Suprapubic skin (tissue), 3 donors: ENCODE measurements around the gene TNKS2.

Source experiments
- CTCF ChIP-seq, 2 donors: fragments of 200-600 bp in 1 of 2; fragments of 450-650 bp in 1 of 2; sonication (generic) in 1 of 2; IDR thresholded peaks; one replicate each; pipeline ENCODE4 v1.5.1; 2016 to 2019; ENCODE audit warnings: antibody characterized with exemption in 2 of 2, mild to moderate bottlenecking in 1 of 2, moderate library complexity in 1 of 2
- POLR2A ChIP-seq, 2 donors: fragments of 450-650 bp; IDR thresholded peaks; one replicate each; pipeline ENCODE4 v1.6.1; 2017; ENCODE audit warnings: antibody characterized with exemption in 2 of 2, mild to moderate bottlenecking in 2 of 2, moderate library complexity in 2 of 2

GRCh38 chr10:91887272-91888076 lies 89.2 kb downstream of the TNKS2 start:
- TF ChIP-seq CTCF (IDR thresholded peaks at IDR 0.05) (no peak), POLR2A (IDR thresholded peaks at IDR 0.05) (no peak)
